ENCODE measurements around the gene OXNAD1.
A peak's percentile ranks its signal among the peaks of the same experiment; 100 is the strongest.

OXNAD1 gene

GRCh38 chr3:16260046-16260445 is 5.0 kb upstream of the OXNAD1 start:
- H3K4me3 ChIP-seq (ENCODE audit: low read depth, low read length): no peak overlapping the region
- no peaks in the 10 kb centered on the region for H3K27me3 ChIP-seq (ENCODE audit: control insufficient read depth, insufficient read depth, low read length)
- H3K9ac ChIP-seq (ENCODE audit: low read depth, low read length): no peak overlapping the region
- H3K4me1 ChIP-seq (ENCODE audit: control insufficient read depth, insufficient read depth, low read length): no peaks in the 10 kb centered on the region
- no peaks in the 10 kb centered on the region for H3K36me3 ChIP-seq (ENCODE audit: control insufficient read depth, insufficient read depth, low read length)
- no peaks in the 10 kb centered on the region for H3K9me3 ChIP-seq (ENCODE audit: control insufficient read depth, insufficient read depth, low read length)

- no peak overlapping the region for H3K9ac ChIP-seq (ENCODE audit: low read depth, low read length)
- H3K4me1 ChIP-seq (ENCODE audit: control insufficient read depth, insufficient read depth, low read length): peaks cover 8% of the 10 kb centered on the region
- no peak overlapping the region for H3K4me3 ChIP-seq (ENCODE audit: low read depth, low read length)
- no peaks in the 10 kb centered on the region for H3K9me3 ChIP-seq (ENCODE audit: control insufficient read depth, insufficient read depth, low read length)
- no peaks in the 10 kb centered on the region for H3K36me3 ChIP-seq (ENCODE audit: control insufficient read depth, insufficient read depth, low read length)
- H3K27me3 ChIP-seq (ENCODE audit: control insufficient read depth, insufficient read depth, low read length): no peaks in the 10 kb centered on the region
These were observed 2.8 kb upstream of the OXNAD1 start for GRCh38 chr3:16262174-16262573.

- Histone ChIP-seq H3K4me1 (ENCODE audit: control insufficient read depth, insufficient read depth, low read length) (peaks cover 8% of the 10 kb centered on the region), H3K36me3 (ENCODE audit: control insufficient read depth, insufficient read depth, low read length) (no peaks in the 10 kb centered on the region), H3K9me3 (ENCODE audit: control insufficient read depth, insufficient read depth, low read length) (no peaks in the 10 kb centered on the region), H3K27me3 (ENCODE audit: control insufficient read depth, insufficient read depth, low read length) (no peaks in the 10 kb centered on the region), H3K9ac (ENCODE audit: low read depth, low read length) (peak overlapping the region; percentile 57), H3K4me3 (ENCODE audit: low read depth, low read length) (peak overlapping the region; percentile 99)
These were observed 771 bp upstream of the OXNAD1 start for GRCh38 chr3:16264174-16264707.

- Histone ChIP-seq H3K9ac (ENCODE audit: low read depth, low read length) (peak overlapping the region; percentile 94), H3K27me3 (ENCODE audit: control insufficient read depth, insufficient read depth, low read length) (no peaks in the 10 kb centered on the region), H3K36me3 (ENCODE audit: control insufficient read depth, insufficient read depth, low read length) (no peaks in the 10 kb centered on the region), H3K4me1 (ENCODE audit: control insufficient read depth, insufficient read depth, low read length) (peaks cover 8% of the 10 kb centered on the region), H3K9me3 (ENCODE audit: control insufficient read depth, insufficient read depth, low read length) (no peaks in the 10 kb centered on the region), H3K4me3 (ENCODE audit: low read depth, low read length) (peak overlapping the region; percentile 99)
These were observed 409 bp downstream of the OXNAD1 start for GRCh38 chr3:16265455-16265786.

- no peak overlapping the region for H3K9ac ChIP-seq (ENCODE audit: low read depth, low read length)
These were observed 1.7 kb downstream of the OXNAD1 start for GRCh38 chr3:16266714-16267113.

GRCh38 chr3:16270855-16271254 is 5.8 kb downstream of the OXNAD1 start:
- no peak overlapping the region for H3K4me3 ChIP-seq (ENCODE audit: low read depth, low read length)
- H3K9ac ChIP-seq (ENCODE audit: low read depth, low read length): no peak overlapping the region
- peaks cover 6% of the 10 kb centered on the region for H3K4me1 ChIP-seq (ENCODE audit: control insufficient read depth, insufficient read depth, low read length)
- H3K36me3 ChIP-seq (ENCODE audit: control insufficient read depth, insufficient read depth, low read length): peaks cover 5% of the 10 kb centered on the region
- no peaks in the 10 kb centered on the region for H3K27me3 ChIP-seq (ENCODE audit: control insufficient read depth, insufficient read depth, low read length)
- no peaks in the 10 kb centered on the region for H3K9me3 ChIP-seq (ENCODE audit: control insufficient read depth, insufficient read depth, low read length)

More at GRCh38 chr3:16266714-16267113, 1.7 kb downstream of the OXNAD1 start:
- H3K4me3 ChIP-seq (ENCODE audit: low read depth, low read length): no peak overlapping the region
- no peaks in the 10 kb centered on the region for H3K36me3 ChIP-seq (ENCODE audit: control insufficient read depth, insufficient read depth, low read length)
- no peaks in the 10 kb centered on the region for H3K9me3 ChIP-seq (ENCODE audit: control insufficient read depth, insufficient read depth, low read length)
- peaks cover 8% of the 10 kb centered on the region for H3K4me1 ChIP-seq (ENCODE audit: control insufficient read depth, insufficient read depth, low read length)
- no peaks in the 10 kb centered on the region for H3K27me3 ChIP-seq (ENCODE audit: control insufficient read depth, insufficient read depth, low read length)

- Histone ChIP-seq H3K9ac (ENCODE audit: low read depth, low read length) (no peak overlapping the region), H3K9me3 (ENCODE audit: control insufficient read depth, insufficient read depth, low read length) (no peaks in the 10 kb centered on the region), H3K36me3 (ENCODE audit: control insufficient read depth, insufficient read depth, low read length) (peaks cover 5% of the 10 kb centered on the region), H3K4me1 (ENCODE audit: control insufficient read depth, insufficient read depth, low read length) (no peaks in the 10 kb centered on the region), H3K27me3 (ENCODE audit: control insufficient read depth, insufficient read depth, low read length) (no peaks in the 10 kb centered on the region), H3K4me3 (ENCODE audit: low read depth, low read length) (no peak overlapping the region)
These were observed 7.6 kb downstream of the OXNAD1 start for GRCh38 chr3:16272588-16272987.

- H3K9me3 ChIP-seq (ENCODE audit: control insufficient read depth, insufficient read depth, low read length): no peaks in the 10 kb centered on the region
- no peaks in the 10 kb centered on the region for H3K27me3 ChIP-seq (ENCODE audit: control insufficient read depth, insufficient read depth, low read length)
- H3K4me1 ChIP-seq (ENCODE audit: control insufficient read depth, insufficient read depth, low read length): no peaks in the 10 kb centered on the region
- H3K36me3 ChIP-seq (ENCODE audit: control insufficient read depth, insufficient read depth, low read length): peaks cover 5% of the 10 kb centered on the region
- no peak overlapping the region for H3K4me3 ChIP-seq (ENCODE audit: low read depth, low read length)
- no peak overlapping the region for H3K9ac ChIP-seq (ENCODE audit: low read depth, low read length)
These were observed 8.9 kb downstream of the OXNAD1 start for GRCh38 chr3:16273867-16274266.

GRCh38 chr3:16277471-16277870 is 12.5 kb downstream of the OXNAD1 start:
- no peaks in the 10 kb centered on the region for H3K4me1 ChIP-seq (ENCODE audit: control insufficient read depth, insufficient read depth, low read length)
- H3K9ac ChIP-seq (ENCODE audit: low read depth, low read length): no peak overlapping the region
- H3K4me3 ChIP-seq (ENCODE audit: low read depth, low read length): no peak overlapping the region
- no peaks in the 10 kb centered on the region for H3K36me3 ChIP-seq (ENCODE audit: control insufficient read depth, insufficient read depth, low read length)
- no peaks in the 10 kb centered on the region for H3K9me3 ChIP-seq (ENCODE audit: control insufficient read depth, insufficient read depth, low read length)
- no peaks in the 10 kb centered on the region for H3K27me3 ChIP-seq (ENCODE audit: control insufficient read depth, insufficient read depth, low read length)

- H3K9ac ChIP-seq (ENCODE audit: low read depth, low read length): no peak overlapping the region
- H3K27me3 ChIP-seq (ENCODE audit: control insufficient read depth, insufficient read depth, low read length): no peaks in the 10 kb centered on the region
- no peak overlapping the region for H3K4me3 ChIP-seq (ENCODE audit: low read depth, low read length)
- no peaks in the 10 kb centered on the region for H3K4me1 ChIP-seq (ENCODE audit: control insufficient read depth, insufficient read depth, low read length)
- H3K9me3 ChIP-seq (ENCODE audit: control insufficient read depth, insufficient read depth, low read length): no peaks in the 10 kb centered on the region
- H3K36me3 ChIP-seq (ENCODE audit: control insufficient read depth, insufficient read depth, low read length): peaks cover 2% of the 10 kb centered on the region
These were observed 14.2 kb downstream of the OXNAD1 start for GRCh38 chr3:16279010-16279801.

- no peak overlapping the region for H3K9ac ChIP-seq (ENCODE audit: low read depth, low read length)
- no peaks in the 10 kb centered on the region for H3K4me1 ChIP-seq (ENCODE audit: control insufficient read depth, insufficient read depth, low read length)
- no peak overlapping the region for H3K4me3 ChIP-seq (ENCODE audit: low read depth, low read length)
- H3K27me3 ChIP-seq (ENCODE audit: control insufficient read depth, insufficient read depth, low read length): no peaks in the 10 kb centered on the region
- peaks cover 2% of the 10 kb centered on the region for H3K36me3 ChIP-seq (ENCODE audit: control insufficient read depth, insufficient read depth, low read length)
- no peaks in the 10 kb centered on the region for H3K9me3 ChIP-seq (ENCODE audit: control insufficient read depth, insufficient read depth, low read length)
These were observed 15.7 kb downstream of the OXNAD1 start for GRCh38 chr3:16280671-16281070.

GRCh38 chr3:16284633-16285032 is 19.6 kb downstream of the OXNAD1 start:
- Histone ChIP-seq H3K36me3 (ENCODE audit: control insufficient read depth, insufficient read depth, low read length) (peaks cover 2% of the 10 kb centered on the region), H3K4me1 (ENCODE audit: control insufficient read depth, insufficient read depth, low read length) (no peaks in the 10 kb centered on the region)

More at GRCh38 chr3:16284633-16285032, 19.6 kb downstream of the OXNAD1 start:
- Histone ChIP-seq H3K27me3 (ENCODE audit: control insufficient read depth, insufficient read depth, low read length) (no peaks in the 10 kb centered on the region), H3K9me3 (ENCODE audit: control insufficient read depth, insufficient read depth, low read length) (no peaks in the 10 kb centered on the region), H3K4me3 (ENCODE audit: low read depth, low read length) (no peak overlapping the region), H3K9ac (ENCODE audit: low read depth, low read length) (no peak overlapping the region)

All from iPS-15b (cell line).